ENCODE data around the gene PARVA. TPM values are rescaled to one million over a fixed set of nuclear protein-coding genes. Genes with fewer than 3 reads are reported as not detected.
A peak's percentile ranks its signal among the peaks of the same experiment; 100 is the strongest.

Gene PARVA
- total RNA-seq, 4 donors from 2014 or later = 64.2 to 85.0 (median 70.5) TPM

GRCh38 chr11:12404436-12404835, 27.1 kb downstream of the PARVA start:
- DNase-seq (ENCODE audit: low spot score in 2 of 2) = no peak
- Histone ChIP-seq H3K9me3 (no peaks in the 10 kb centered on the region), H3K4me1 (peaks cover under 1 to 76% (median 32%) of the 10 kb centered on the region in 4 donors), H3K27ac (peak overlapping the region in 2 of 4 donors; percentile 82 to 85), H3K36me3 (no peaks in the 10 kb centered on the region), H3K4me3 (no peak overlapping the region), H3K27me3 (no peaks in the 10 kb centered on the region)
- TF ChIP-seq POLR2A (IDR thresholded peaks at IDR 0.05) (no peak), CTCF (IDR thresholded peaks at IDR 0.05) (no peak), EP300 (IDR thresholded peaks at IDR 0.05) (no peak)
- 47 to 60% methylated on average over 3 of the region's 3 CpGs for WGBS, 2 donors

GRCh38 chr11:12408156-12408770, 30.9 kb downstream of the PARVA start:
- no peak for TF ChIP-seq CTCF (IDR thresholded peaks at IDR 0.05)
- Histone ChIP-seq H3K36me3 (no peaks in the 10 kb centered on the region), H3K27me3 (no peaks in the 10 kb centered on the region), H3K9me3 (no peaks in the 10 kb centered on the region), H3K4me3 (no peak overlapping the region), H3K27ac (peak overlapping the region in 3 of 4 donors; percentile 15 to 83 (median 82)), H3K4me1 (peaks cover 6 to 77% (median 47%) of the 10 kb centered on the region in 4 donors)
- 59 to 78% methylated on average over 4 of the region's 4 CpGs for WGBS, 2 donors
- no peak for DNase-seq (ENCODE audit: low spot score in 2 of 2)

GRCh38 chr11:12409621-12410005, 32.2 kb downstream of the PARVA start:
- TF ChIP-seq EP300 (IDR thresholded peaks at IDR 0.05) (peak in 1 of 2 donors; percentile 48), POLR2A (IDR thresholded peaks at IDR 0.05) (no peak), CTCF (IDR thresholded peaks at IDR 0.05) (peak in 1 of 5 experiments; percentile 24)
- no peaks in the 10 kb centered on the region for H3K27me3 ChIP-seq
- DNase-seq (ENCODE audit: low spot score in 2 of 2) = no peak
- H3K4me1 ChIP-seq = peaks cover 6 to 78% (median 49%) of the 10 kb centered on the region in 4 donors
- H3K27ac ChIP-seq = peak overlapping the region; percentile 32 to 83 (median 79)
- no peak overlapping the region for H3K4me3 ChIP-seq
- no peaks in the 10 kb centered on the region for H3K9me3 ChIP-seq
- 24% methylated on average over 3 of the region's 3 CpGs for WGBS, 2 donors
- H3K36me3 ChIP-seq = no peaks in the 10 kb centered on the region

GRCh38 chr11:12410006-12410728, 32.8 kb downstream of the PARVA start:
- no peaks in the 10 kb centered on the region for H3K9me3 ChIP-seq
- peak overlapping the region; percentile 32 to 83 (median 79) for H3K27ac ChIP-seq
- H3K4me3 ChIP-seq = peak overlapping the region in 1 of 4 donors; percentile 7
- H3K27me3 ChIP-seq = no peaks in the 10 kb centered on the region
- H3K4me1 ChIP-seq = peaks cover 6 to 78% (median 51%) of the 10 kb centered on the region in 4 donors
- 29 to 32% methylated on average over 8 to 10 of the region's 10 CpGs for WGBS, 2 donors
- no peaks in the 10 kb centered on the region for H3K36me3 ChIP-seq
- no peak for DNase-seq (ENCODE audit: low spot score in 2 of 2)
- TF ChIP-seq POLR2A (IDR thresholded peaks at IDR 0.05) (no peak), EP300 (IDR thresholded peaks at IDR 0.05) (no peak), CTCF (IDR thresholded peaks at IDR 0.05) (peak in 1 of 5 experiments; percentile 13)

GRCh38 chr11:12411393-12411792, 34.0 kb downstream of the PARVA start:
- H3K4me1 ChIP-seq = peaks cover 6 to 90% (median 52%) of the 10 kb centered on the region in 4 donors

More at GRCh38 chr11:12411393-12411792, 34.0 kb downstream of the PARVA start:
- 90 to 93% methylated on average over 3 of the region's 3 CpGs for WGBS, 2 donors
- TF ChIP-seq EP300 (IDR thresholded peaks at IDR 0.05) = no peak
- H3K27ac ChIP-seq = peak overlapping the region; percentile 14 to 83 (median 72)
- no peak for DNase-seq (ENCODE audit: low spot score in 2 of 2)
- H3K27me3 ChIP-seq = no peaks in the 10 kb centered on the region
- H3K9me3 ChIP-seq = no peaks in the 10 kb centered on the region
- H3K36me3 ChIP-seq = no peaks in the 10 kb centered on the region
- H3K4me3 ChIP-seq = no peak overlapping the region
